Measurements from ENCODE around the gene NOTCH3. TPM values are rescaled to one million over a fixed set of nuclear protein-coding genes. Genes with fewer than 3 reads are reported as not detected.

The NOTCH3 gene
- total RNA-seq, 1 experiment from 2014 or later: 1.9 TPM

GRCh38 chr19:15120135-15121026 is 80.4 kb downstream of the NOTCH3 start:
- in situ Hi-C loops (cut with HindIII; ENCODE audit: low pct_unique_long_range_greater_than_20kb, low sequenced_read_pairs): no loop called here
- DNase-seq (ENCODE audit: low read depth, low spot score): no peak

GRCh38 chr19:15118789-15119494 is 81.9 kb downstream of the NOTCH3 start:
- in situ Hi-C loops (cut with HindIII; ENCODE audit: low pct_unique_long_range_greater_than_20kb, low sequenced_read_pairs): no loop called here
- DNase-seq (ENCODE audit: low read depth, low spot score): no peak

- in situ Hi-C loops (cut with HindIII; ENCODE audit: low pct_unique_long_range_greater_than_20kb, low sequenced_read_pairs): no loop called here
- DNase-seq (ENCODE audit: low read depth, low spot score): no peak
Measured at GRCh38 chr19:15118248-15118647, 82.5 kb downstream of the NOTCH3 start.

GRCh38 chr19:15116856-15117255 is 83.9 kb downstream of the NOTCH3 start:
- in situ Hi-C loops (cut with HindIII; ENCODE audit: low pct_unique_long_range_greater_than_20kb, low sequenced_read_pairs): no loop called here
- DNase-seq (ENCODE audit: low read depth, low spot score): no peak

GRCh38 chr19:15115762-15116615 is 84.8 kb downstream of the NOTCH3 start:
- in situ Hi-C loops (cut with HindIII; ENCODE audit: low pct_unique_long_range_greater_than_20kb, low sequenced_read_pairs): no loop called here
- DNase-seq (ENCODE audit: low read depth, low spot score): no peak

GRCh38 chr19:15115080-15115479 is 85.7 kb downstream of the NOTCH3 start:
- in situ Hi-C loops (cut with HindIII; ENCODE audit: low pct_unique_long_range_greater_than_20kb, low sequenced_read_pairs): no loop called here
- DNase-seq (ENCODE audit: low read depth, low spot score): no peak

GRCh38 chr19:15114153-15114540 is 86.6 kb downstream of the NOTCH3 start:
- in situ Hi-C loops (cut with HindIII; ENCODE audit: low pct_unique_long_range_greater_than_20kb, low sequenced_read_pairs): no loop called here

GRCh38 chr19:15113245-15114152 is 87.3 kb downstream of the NOTCH3 start:
- no peak for DNase-seq (ENCODE audit: low read depth, low spot score)

More at GRCh38 chr19:15114153-15114540, 86.6 kb downstream of the NOTCH3 start:
- no peak for DNase-seq (ENCODE audit: low read depth, low spot score)

GRCh38 chr19:15112385-15112784 is 88.4 kb downstream of the NOTCH3 start:
- in situ Hi-C loops (cut with HindIII; ENCODE audit: low pct_unique_long_range_greater_than_20kb, low sequenced_read_pairs): no loop called here
- peak; percentile 21 for DNase-seq (ENCODE audit: low read depth, low spot score)

More at GRCh38 chr19:15113245-15114152, 87.3 kb downstream of the NOTCH3 start:
- in situ Hi-C loops (cut with HindIII; ENCODE audit: low pct_unique_long_range_greater_than_20kb, low sequenced_read_pairs): no loop called here

GRCh38 chr19:15111758-15112157 is 89.0 kb downstream of the NOTCH3 start:
- in situ Hi-C loops (cut with HindIII; ENCODE audit: low pct_unique_long_range_greater_than_20kb, low sequenced_read_pairs): no loop called here
- DNase-seq (ENCODE audit: low read depth, low spot score): no peak

- in situ Hi-C loops (cut with HindIII; ENCODE audit: low pct_unique_long_range_greater_than_20kb, low sequenced_read_pairs): no loop called here
- no peak for DNase-seq (ENCODE audit: low read depth, low spot score)
Measured at GRCh38 chr19:15110418-15110815, 90.4 kb downstream of the NOTCH3 start.

- in situ Hi-C loops (cut with HindIII; ENCODE audit: low pct_unique_long_range_greater_than_20kb, low sequenced_read_pairs): no loop called here
- no peak for DNase-seq (ENCODE audit: low read depth, low spot score)
Measured at GRCh38 chr19:15109768-15110417, 90.9 kb downstream of the NOTCH3 start.

Small RNA genes within 50 kb of the gene (small RNA-seq; reads per million reads assigned to genes)
- gene MIR6795 (0 reads per million in 2 experiments), gene RNU6-782P (0 reads per million in 2 experiments)

Other genes starting within 250 kb of the NOTCH3 start
- not detected in 2 replicates for gene SLC1A6, start 221.1 kb downstream of the NOTCH3 start, total RNA-seq (2014; rRNA removed; shearing (Covaris generic))
- gene CASP14, start 151.5 kb downstream of the NOTCH3 start, total RNA-seq (2014; rRNA removed; shearing (Covaris generic)): not detected in 2 replicates
- gene OR1I1, start 118.8 kb downstream of the NOTCH3 start, total RNA-seq (2014; rRNA removed; shearing (Covaris generic)): not detected in 2 replicates
- gene SYDE1, start 93.6 kb downstream of the NOTCH3 start, total RNA-seq (2014; rRNA removed; shearing (Covaris generic)): 9.2 and 11.4 TPM in 2 replicates
- gene EPHX3, start 31.5 kb upstream of the NOTCH3 start, total RNA-seq (2014; rRNA removed; shearing (Covaris generic)): not detected in 2 replicates
- 16.2 and 22.6 TPM in 2 replicates for gene BRD4, start 131.5 kb upstream of the NOTCH3 start, total RNA-seq (2014; rRNA removed; shearing (Covaris generic))
- gene AKAP8, start 178.8 kb upstream of the NOTCH3 start, total RNA-seq (2014; rRNA removed; shearing (Covaris generic)): 11.5 and 11.9 TPM in 2 replicates
- 41.1 and 41.9 TPM in 2 replicates for gene AKAP8L, start 218.0 kb upstream of the NOTCH3 start, total RNA-seq (2014; rRNA removed; shearing (Covaris generic))
- 3.4 and 3.6 TPM in 2 replicates for gene WIZ, start 249.0 kb upstream of the NOTCH3 start, total RNA-seq (2014; rRNA removed; shearing (Covaris generic))

Data from SK-MEL-5 (cell line).